Measurements from ENCODE around the gene HHIPL1.

Gene HHIPL1

GRCh38 chr14:99720941-99721791 lies 76.2 kb downstream of the HHIPL1 start:
- H3K4me1 ChIP-seq (ENCODE audit: control insufficient read depth, insufficient read depth, low read length, poor library complexity, severe bottlenecking) = no peaks in the 10 kb centered on the region
- no peak overlapping the region for H3K27ac ChIP-seq (ENCODE audit: low read depth, low read length, severe bottlenecking)
- no peaks in the 10 kb centered on the region for H3K36me3 ChIP-seq (ENCODE audit: control insufficient read depth, insufficient read depth, low read length)
- 88 to 90% methylated on average over 15 to 17 of the region's 18 CpGs for WGBS, 2 experiments (ENCODE audit: insufficient coverage in 2 of 2)
- no peak overlapping the region for H3K4me3 ChIP-seq (ENCODE audit: extremely low read depth, insufficient read depth, low read length, poor library complexity, severe bottlenecking)
- no peaks in the 10 kb centered on the region for H3K9me3 ChIP-seq (ENCODE audit: control insufficient read depth, low read length)

GRCh38 chr14:99721792-99722516 lies 77.0 kb downstream of the HHIPL1 start:
- no peak overlapping the region for H3K4me3 ChIP-seq (ENCODE audit: extremely low read depth, insufficient read depth, low read length, poor library complexity, severe bottlenecking)
- H3K4me1 ChIP-seq (ENCODE audit: control insufficient read depth, insufficient read depth, low read length, poor library complexity, severe bottlenecking) = no peaks in the 10 kb centered on the region
- H3K36me3 ChIP-seq (ENCODE audit: control insufficient read depth, insufficient read depth, low read length) = no peaks in the 10 kb centered on the region
- H3K27ac ChIP-seq (ENCODE audit: low read depth, low read length, severe bottlenecking) = no peak overlapping the region
- 85 to 89% methylated on average over 9 to 11 of the region's 12 CpGs for WGBS, 2 experiments (ENCODE audit: insufficient coverage in 2 of 2)
- no peaks in the 10 kb centered on the region for H3K9me3 ChIP-seq (ENCODE audit: control insufficient read depth, low read length)

- 91 to 93% methylated on average over 6 to 9 of the region's 9 CpGs for WGBS, 2 experiments (ENCODE audit: insufficient coverage in 2 of 2)
Measured at GRCh38 chr14:99722741-99723140, 77.8 kb downstream of the HHIPL1 start.

GRCh38 chr14:99724196-99724891 lies 79.4 kb downstream of the HHIPL1 start:
- no peak overlapping the region for H3K27ac ChIP-seq (ENCODE audit: low read depth, low read length, severe bottlenecking)
- H3K36me3 ChIP-seq (ENCODE audit: control insufficient read depth, insufficient read depth, low read length) = no peaks in the 10 kb centered on the region
- H3K4me3 ChIP-seq (ENCODE audit: extremely low read depth, insufficient read depth, low read length, poor library complexity, severe bottlenecking) = no peak overlapping the region
- WGBS, 2 experiments (ENCODE audit: insufficient coverage in 2 of 2) = 93 to 100% methylated on average over 1 to 3 of the region's 5 CpGs
- no peaks in the 10 kb centered on the region for H3K9me3 ChIP-seq (ENCODE audit: control insufficient read depth, low read length)
- H3K4me1 ChIP-seq (ENCODE audit: control insufficient read depth, insufficient read depth, low read length, poor library complexity, severe bottlenecking) = no peaks in the 10 kb centered on the region

More at GRCh38 chr14:99722741-99723140, 77.8 kb downstream of the HHIPL1 start:
- no peak overlapping the region for H3K4me3 ChIP-seq (ENCODE audit: extremely low read depth, insufficient read depth, low read length, poor library complexity, severe bottlenecking)
- no peaks in the 10 kb centered on the region for H3K9me3 ChIP-seq (ENCODE audit: control insufficient read depth, low read length)
- H3K4me1 ChIP-seq (ENCODE audit: control insufficient read depth, insufficient read depth, low read length, poor library complexity, severe bottlenecking) = no peaks in the 10 kb centered on the region
- H3K36me3 ChIP-seq (ENCODE audit: control insufficient read depth, insufficient read depth, low read length) = no peaks in the 10 kb centered on the region
- no peak overlapping the region for H3K27ac ChIP-seq (ENCODE audit: low read depth, low read length, severe bottlenecking)

GRCh38 chr14:99724939-99725773 lies 80.2 kb downstream of the HHIPL1 start:
- Histone ChIP-seq H3K36me3 (ENCODE audit: control insufficient read depth, insufficient read depth, low read length) (no peaks in the 10 kb centered on the region), H3K4me3 (ENCODE audit: extremely low read depth, insufficient read depth, low read length, poor library complexity, severe bottlenecking) (no peak overlapping the region), H3K27ac (ENCODE audit: low read depth, low read length, severe bottlenecking) (no peak overlapping the region), H3K4me1 (ENCODE audit: control insufficient read depth, insufficient read depth, low read length, poor library complexity, severe bottlenecking) (no peaks in the 10 kb centered on the region), H3K9me3 (ENCODE audit: control insufficient read depth, low read length) (no peaks in the 10 kb centered on the region)
- WGBS, 2 experiments (ENCODE audit: insufficient coverage in 2 of 2) = 95 to 96% methylated on average over 13 to 14 of the region's 15 CpGs

GRCh38 chr14:99725774-99726537 lies 81.0 kb downstream of the HHIPL1 start:
- WGBS, 2 experiments (ENCODE audit: insufficient coverage in 2 of 2) = 71 to 82% methylated on average over 14 to 15 of the region's 18 CpGs
- Histone ChIP-seq H3K4me3 (ENCODE audit: extremely low read depth, insufficient read depth, low read length, poor library complexity, severe bottlenecking) (no peak overlapping the region), H3K36me3 (ENCODE audit: control insufficient read depth, insufficient read depth, low read length) (no peaks in the 10 kb centered on the region), H3K9me3 (ENCODE audit: control insufficient read depth, low read length) (no peaks in the 10 kb centered on the region), H3K4me1 (ENCODE audit: control insufficient read depth, insufficient read depth, low read length, poor library complexity, severe bottlenecking) (no peaks in the 10 kb centered on the region), H3K27ac (ENCODE audit: low read depth, low read length, severe bottlenecking) (no peak overlapping the region)

- 87 to 89% methylated on average over 9 to 21 of the region's 26 CpGs for WGBS, 2 experiments (ENCODE audit: insufficient coverage in 2 of 2)
- Histone ChIP-seq H3K4me1 (ENCODE audit: control insufficient read depth, insufficient read depth, low read length, poor library complexity, severe bottlenecking) (no peaks in the 10 kb centered on the region), H3K9me3 (ENCODE audit: control insufficient read depth, low read length) (no peaks in the 10 kb centered on the region)
Measured at GRCh38 chr14:99726538-99727095, 81.7 kb downstream of the HHIPL1 start.

GRCh38 chr14:99727096-99727870 lies 82.4 kb downstream of the HHIPL1 start:
- Histone ChIP-seq H3K9me3 (ENCODE audit: control insufficient read depth, low read length) (no peaks in the 10 kb centered on the region), H3K4me3 (ENCODE audit: extremely low read depth, insufficient read depth, low read length, poor library complexity, severe bottlenecking) (no peak overlapping the region), H3K36me3 (ENCODE audit: control insufficient read depth, insufficient read depth, low read length) (no peaks in the 10 kb centered on the region), H3K4me1 (ENCODE audit: control insufficient read depth, insufficient read depth, low read length, poor library complexity, severe bottlenecking) (no peaks in the 10 kb centered on the region), H3K27ac (ENCODE audit: low read depth, low read length, severe bottlenecking) (no peak overlapping the region)
- WGBS, 2 experiments (ENCODE audit: insufficient coverage in 2 of 2) = 93 to 94% methylated on average over 24 to 25 of the region's 25 CpGs

More at GRCh38 chr14:99726538-99727095, 81.7 kb downstream of the HHIPL1 start:
- Histone ChIP-seq H3K27ac (ENCODE audit: low read depth, low read length, severe bottlenecking) (no peak overlapping the region), H3K4me3 (ENCODE audit: extremely low read depth, insufficient read depth, low read length, poor library complexity, severe bottlenecking) (no peak overlapping the region), H3K36me3 (ENCODE audit: control insufficient read depth, insufficient read depth, low read length) (no peaks in the 10 kb centered on the region)

Data from mesodermal cell (in vitro differentiated cells).